ENCODE data around the gene TMEM134. TPM values are rescaled to one million over a fixed set of nuclear protein-coding genes. Genes with fewer than 3 reads are reported as not detected.

TMEM134 gene
- total and polyA plus RNA-seq, 2 donors (not counting 3 experiments of a cell fraction or from before 2014, with no cell fraction given) = 33.4 to 207 TPM

- no peaks in the 10 kb centered on the region for H3K4me1 ChIP-seq (ENCODE audit: control insufficient read depth, extremely low read depth, insufficient read depth, low read length)
- H3K4me3 ChIP-seq (replicated peaks in 1 of 3; ENCODE audit: insufficient read depth in 1 of 3, low read depth in 1 of 3, low read length in 3 of 3) = no peak overlapping the region
- no peaks in the 10 kb centered on the region for H4K20me1 ChIP-seq (replicated peaks; ENCODE audit: control insufficient read depth, extremely low read depth, insufficient read depth, low read length)
- H3K79me2 ChIP-seq (ENCODE audit: control insufficient read depth, insufficient read depth, low read length) = peaks cover under 1% of the 10 kb centered on the region
- no peak for DNase-seq (ENCODE audit: low read depth, low spot score)
- no peaks in the 10 kb centered on the region for H3K27me3 ChIP-seq (ENCODE audit: control insufficient read depth in 2 of 2, insufficient read depth in 2 of 2, low read length in 2 of 2)
- no TSS peak for BruUV-seq (replicated peaks)
- H3K4me2 ChIP-seq (ENCODE audit: insufficient read depth, low read length) = no peak overlapping the region
- no peaks in the 10 kb centered on the region for H3K9me1 ChIP-seq (replicated peaks; ENCODE audit: control insufficient read depth, extremely low read depth, insufficient read depth, low read length)
- no peak overlapping the region for H2AFZ ChIP-seq (ENCODE audit: low read depth, low read length)
- H3K9me3 ChIP-seq (replicated peaks; ENCODE audit: control insufficient read depth, insufficient read depth, low read length) = no peaks in the 10 kb centered on the region
- intact Hi-C loops (cut with micrococcal nuclease) (no loop called here), dilution Hi-C loops (cut with MboI; ENCODE audit: extremely low pct_ligation_motif_present, low sequenced_read_pairs) (no loop called here)
- POLR2A ChIA-PET = no interaction called here
- no peak for TF ChIP-seq POLR2A (IDR thresholded peaks at IDR 0.05; ENCODE audit: low read depth, low read length)
- TF ChIP-seq GATA2 (IDR thresholded peaks at IDR 0.05; ENCODE audit: insufficient read depth, insufficient read length, low read depth, low read length) = no peak
- TF ChIP-seq MYC (IDR thresholded peaks at IDR 0.05; ENCODE audit: low read depth, low read length) = no peak
- no peak for TF ChIP-seq POLR2AphosphoS5 (IDR thresholded peaks at IDR 0.05; ENCODE audit: insufficient read depth, low read depth, low read length)
- no peak for TF ChIP-seq EZH2 (IDR thresholded peaks at IDR 0.05; ENCODE audit: borderline replicate concordance, low read depth, low read length, severe bottlenecking)
- TF ChIP-seq MAX (IDR thresholded peaks at IDR 0.05; ENCODE audit: insufficient read depth, insufficient read length) = no peak
- TF ChIP-seq, protein P1, sequence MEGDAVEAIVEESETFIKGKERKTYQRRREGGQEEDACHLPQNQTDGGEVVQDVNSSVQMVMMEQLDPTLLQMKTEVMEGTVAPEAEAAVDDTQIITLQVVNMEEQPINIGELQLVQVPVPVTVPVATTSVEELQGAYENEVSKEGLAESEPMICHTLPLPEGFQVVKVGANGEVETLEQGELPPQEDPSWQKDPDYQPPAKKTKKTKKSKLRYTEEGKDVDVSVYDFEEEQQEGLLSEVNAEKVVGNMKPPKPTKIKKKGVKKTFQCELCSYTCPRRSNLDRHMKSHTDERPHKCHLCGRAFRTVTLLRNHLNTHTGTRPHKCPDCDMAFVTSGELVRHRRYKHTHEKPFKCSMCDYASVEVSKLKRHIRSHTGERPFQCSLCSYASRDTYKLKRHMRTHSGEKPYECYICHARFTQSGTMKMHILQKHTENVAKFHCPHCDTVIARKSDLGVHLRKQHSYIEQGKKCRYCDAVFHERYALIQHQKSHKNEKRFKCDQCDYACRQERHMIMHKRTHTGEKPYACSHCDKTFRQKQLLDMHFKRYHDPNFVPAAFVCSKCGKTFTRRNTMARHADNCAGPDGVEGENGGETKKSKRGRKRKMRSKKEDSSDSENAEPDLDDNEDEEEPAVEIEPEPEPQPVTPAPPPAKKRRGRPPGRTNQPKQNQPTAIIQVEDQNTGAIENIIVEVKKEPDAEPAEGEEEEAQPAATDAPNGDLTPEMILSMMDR (IDR thresholded peaks at IDR 0.05; ENCODE audit: extremely low read depth in 1 of 2, insufficient read depth in 1 of 2, low read depth in 1 of 2, low read length in 2 of 2) = no peak
- no peak for TF ChIP-seq JUN (IDR thresholded peaks at IDR 0.05; ENCODE audit: borderline replicate concordance, insufficient read depth, insufficient read length, low read depth)
- no peak for TF ChIP-seq FOS (IDR thresholded peaks at IDR 0.05; ENCODE audit: borderline replicate concordance, insufficient read depth, low read length)
- no peak overlapping the region for H3K9ac ChIP-seq (replicated peaks; ENCODE audit: extremely low read depth, insufficient read depth, low read length)
- CTCF ChIA-PET = no interaction called here
- no peak overlapping the region for H3K27ac ChIP-seq (ENCODE audit: insufficient read depth, low read depth, low read length)
- no peak for FAIRE-seq
- H3K36me3 ChIP-seq (ENCODE audit: control insufficient read depth in 2 of 2, extremely low read depth in 1 of 2, insufficient read depth in 2 of 2, low read length in 2 of 2) = peaks cover 0 to 38% of the 10 kb centered on the region in 2 experiments
Measured at GRCh38 chr11:67434395-67434881, 34.6 kb downstream of the TMEM134 start.
